GM12872 (cell line): Measurements from ENCODE around the gene PRKAR2B.

Source experiments
- TF ChIP-seq, protein P1 (sequence below): IDR thresholded peaks from 3 replicates; pipeline ENCODE4 v1.5.1; 2011; ENCODE audit warnings: low read depth, mild to moderate bottlenecking, low read length, moderate library complexity; ENCODE audit not compliant: insufficient read depth

PRKAR2B gene

DNA sequence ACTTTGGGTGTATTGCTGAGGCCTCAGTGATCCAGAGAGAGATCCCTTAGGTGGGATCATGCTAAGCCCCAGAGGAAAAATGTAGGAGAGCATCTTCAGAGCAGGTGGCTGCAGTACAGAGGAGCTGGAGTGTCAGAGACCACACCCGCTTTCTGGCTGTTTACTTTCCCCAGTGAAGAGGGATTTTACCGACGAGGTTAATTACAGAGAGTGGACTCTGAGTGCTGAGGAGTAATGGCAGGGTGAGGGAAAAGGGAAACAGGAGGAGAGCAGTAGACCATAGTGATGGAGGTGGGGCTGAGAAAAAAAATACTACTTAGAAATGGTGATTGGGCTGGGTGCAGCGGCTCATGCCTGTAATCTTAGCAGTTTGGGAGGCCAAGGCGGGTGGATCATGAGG, 81.0 kb downstream of the PRKAR2B start:
- TF ChIP-seq, protein P1, sequence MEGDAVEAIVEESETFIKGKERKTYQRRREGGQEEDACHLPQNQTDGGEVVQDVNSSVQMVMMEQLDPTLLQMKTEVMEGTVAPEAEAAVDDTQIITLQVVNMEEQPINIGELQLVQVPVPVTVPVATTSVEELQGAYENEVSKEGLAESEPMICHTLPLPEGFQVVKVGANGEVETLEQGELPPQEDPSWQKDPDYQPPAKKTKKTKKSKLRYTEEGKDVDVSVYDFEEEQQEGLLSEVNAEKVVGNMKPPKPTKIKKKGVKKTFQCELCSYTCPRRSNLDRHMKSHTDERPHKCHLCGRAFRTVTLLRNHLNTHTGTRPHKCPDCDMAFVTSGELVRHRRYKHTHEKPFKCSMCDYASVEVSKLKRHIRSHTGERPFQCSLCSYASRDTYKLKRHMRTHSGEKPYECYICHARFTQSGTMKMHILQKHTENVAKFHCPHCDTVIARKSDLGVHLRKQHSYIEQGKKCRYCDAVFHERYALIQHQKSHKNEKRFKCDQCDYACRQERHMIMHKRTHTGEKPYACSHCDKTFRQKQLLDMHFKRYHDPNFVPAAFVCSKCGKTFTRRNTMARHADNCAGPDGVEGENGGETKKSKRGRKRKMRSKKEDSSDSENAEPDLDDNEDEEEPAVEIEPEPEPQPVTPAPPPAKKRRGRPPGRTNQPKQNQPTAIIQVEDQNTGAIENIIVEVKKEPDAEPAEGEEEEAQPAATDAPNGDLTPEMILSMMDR: no peak

DNA sequence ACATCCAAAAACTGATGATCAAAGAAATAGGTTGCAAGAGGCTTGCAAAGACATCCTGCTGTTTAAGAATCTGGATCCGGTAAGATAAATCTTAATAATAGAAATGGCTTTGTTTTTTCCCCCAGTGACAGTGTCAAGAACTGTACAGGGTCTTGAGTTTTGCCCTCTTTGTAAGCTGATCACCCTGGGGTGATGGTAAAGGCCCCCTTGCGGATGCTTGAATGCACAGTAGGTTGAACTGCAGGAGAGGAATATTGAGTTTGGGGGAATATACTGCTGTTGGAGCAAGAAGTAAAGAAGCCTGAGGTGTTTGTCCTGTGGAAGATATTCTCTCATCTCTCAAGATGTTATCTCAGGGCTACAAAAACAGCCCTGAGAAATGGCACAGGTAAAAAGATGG, 83.7 kb downstream of the PRKAR2B start:
- TF ChIP-seq, protein P1: no peak

DNA sequence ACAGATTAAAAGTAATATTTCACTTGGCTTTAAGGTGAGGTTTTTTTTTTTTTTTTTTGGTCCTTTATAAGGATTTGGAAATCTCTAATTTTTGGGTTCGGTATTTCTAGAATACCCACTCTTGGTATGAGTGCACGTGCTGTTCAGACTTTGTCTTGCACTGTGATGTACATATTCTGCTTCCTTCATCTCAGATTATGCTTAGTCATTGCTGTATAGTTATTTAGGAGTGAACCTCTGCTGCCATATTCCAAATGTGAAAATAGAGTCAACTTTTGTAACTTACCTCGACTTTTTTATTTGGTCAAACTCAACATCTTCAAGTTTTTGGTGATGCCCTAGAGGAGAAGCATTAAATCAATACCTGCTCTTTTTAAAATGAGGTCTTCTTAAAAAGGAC, 84.2 kb downstream of the PRKAR2B start:
- TF ChIP-seq, protein P1: no peak

DNA sequence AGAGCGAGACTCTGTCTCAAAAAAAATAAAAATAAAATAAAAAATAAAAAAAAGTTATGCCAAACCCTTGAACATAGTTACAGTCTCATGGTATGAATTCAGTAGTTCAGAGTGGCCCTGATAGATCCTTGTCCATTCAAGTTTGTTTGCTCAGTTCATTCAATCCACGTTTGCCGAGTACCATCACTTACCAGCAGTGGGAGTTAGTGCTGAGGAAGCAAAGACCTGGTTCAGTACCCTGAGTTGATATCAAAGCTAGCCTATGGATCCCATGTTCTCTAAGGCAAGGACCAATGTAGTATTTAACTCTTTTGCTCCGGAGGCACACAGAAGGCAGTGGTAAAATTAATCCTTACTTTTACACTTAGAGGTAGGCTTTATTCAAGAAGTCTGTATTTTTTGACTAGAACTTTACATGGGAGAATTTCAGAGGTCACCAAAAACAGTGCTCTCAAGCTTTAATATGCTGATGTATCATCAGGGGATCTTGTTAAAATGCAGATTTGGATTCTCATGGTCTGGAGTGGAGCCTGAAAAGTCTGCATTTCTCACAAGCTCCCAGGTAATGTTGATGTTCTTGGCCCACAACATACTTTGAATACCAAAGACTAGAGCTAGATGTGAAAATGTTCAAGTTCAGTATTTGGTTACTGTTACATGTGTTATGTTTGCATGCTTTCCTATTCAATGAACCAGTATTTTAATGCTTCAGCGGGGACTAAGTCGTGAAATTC, 86.1 kb downstream of the PRKAR2B start:
- TF ChIP-seq, protein P1: peak; percentile 29; the same call in 1 of the 3 replicates

DNA sequence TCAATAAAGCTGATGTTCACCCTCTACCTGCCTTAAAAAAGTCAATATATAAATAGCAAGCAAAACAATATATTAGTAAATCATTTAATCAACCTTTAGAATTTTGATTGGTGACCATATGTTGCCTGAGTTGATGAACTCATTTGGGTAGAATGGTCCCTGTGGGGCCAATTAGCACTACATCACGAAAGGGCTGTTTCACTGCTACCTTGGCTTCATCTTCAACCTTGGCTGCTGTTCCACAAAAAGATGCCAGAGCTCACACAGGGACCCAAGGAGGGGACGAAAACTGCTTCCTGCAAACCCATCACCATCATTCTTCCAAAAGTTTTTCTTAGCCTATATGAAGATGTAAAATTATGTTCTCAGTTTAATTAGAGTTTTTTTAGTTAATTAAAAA, 88.9 kb downstream of the PRKAR2B start:
- TF ChIP-seq, protein P1: no peak

DNA sequence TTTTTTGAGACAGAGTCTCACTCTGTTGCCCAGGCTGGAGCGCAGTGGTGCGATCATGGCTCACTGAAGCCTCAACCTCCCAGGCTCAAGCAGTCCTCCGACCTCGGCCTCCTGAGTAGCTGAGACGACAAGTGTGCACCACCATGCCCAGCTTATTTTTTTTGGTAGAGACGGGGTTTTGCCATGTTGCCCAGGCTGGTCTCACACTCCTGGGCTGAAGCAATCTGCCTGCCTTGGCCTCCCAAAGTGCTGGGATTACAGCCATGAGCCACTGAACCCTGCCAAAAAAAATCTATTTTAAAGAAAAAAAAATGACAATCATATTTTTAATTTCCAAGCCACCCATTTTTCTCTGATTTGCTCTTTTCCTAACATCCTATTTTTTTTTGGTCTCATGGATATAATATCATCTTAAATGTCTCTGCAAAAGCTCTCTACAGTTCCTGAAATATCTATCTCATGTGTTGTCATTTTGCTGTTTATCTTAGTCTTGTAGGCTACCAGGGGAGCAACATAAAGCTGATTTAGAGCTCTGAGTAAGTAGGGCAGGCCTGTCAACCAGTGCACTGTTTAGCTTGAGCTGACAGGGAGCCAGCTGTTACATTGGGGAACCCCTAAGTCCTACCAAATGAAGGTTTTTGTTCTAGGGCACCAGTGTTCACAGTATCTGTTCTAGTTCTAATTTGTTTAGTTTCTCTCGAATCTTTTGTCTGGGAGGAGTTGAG, 94.4 kb downstream of the PRKAR2B start:
- TF ChIP-seq, protein P1: no peak

DNA sequence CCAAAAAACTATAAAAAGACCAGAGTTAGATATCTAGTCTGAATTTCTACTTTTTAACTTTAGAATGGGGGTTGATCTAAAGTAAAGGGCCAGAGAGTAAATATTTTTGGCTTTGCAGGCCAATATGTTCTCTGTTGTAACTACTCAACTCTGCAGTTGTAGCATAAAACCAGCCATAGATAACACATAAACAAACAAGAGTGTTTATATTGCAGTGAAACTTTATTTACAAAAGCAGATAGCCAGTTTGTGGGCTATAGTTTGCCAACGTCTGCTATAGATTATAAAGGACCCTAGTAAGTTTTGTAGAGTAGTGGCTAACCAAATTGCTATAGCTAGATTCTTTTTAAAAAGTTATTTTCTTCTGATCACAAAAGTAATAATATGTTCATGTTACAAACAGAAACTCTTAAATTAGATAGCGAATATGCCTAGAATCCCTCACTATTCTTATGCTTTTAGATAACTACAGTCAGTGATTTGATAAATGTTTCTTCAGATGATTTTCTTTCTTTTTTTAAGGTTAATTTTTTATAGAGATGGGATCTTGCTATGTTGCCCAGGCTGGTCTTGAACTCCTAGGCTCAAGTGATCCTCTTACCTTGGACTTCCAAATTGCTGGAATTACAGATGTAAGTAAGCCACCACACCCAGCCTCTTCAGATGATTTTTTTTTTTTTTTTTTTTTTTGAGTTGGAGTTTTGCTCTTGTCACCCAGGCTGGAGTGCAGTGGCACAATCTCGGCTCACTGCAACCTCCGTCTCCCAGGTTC, 100.7 kb downstream of the PRKAR2B start:
- TF ChIP-seq, protein P1: no peak
